Nephron progenitor cell (in vitro differentiated cells): ENCODE data around the gene FAM234B.

Source experiments
- DNase-seq: peaks from one replicate; pipeline ENCODE4 v3.0.0; 2021
- H3K27ac Mint-ChIP-seq: 2 replicates; pipeline ENCODE4 v1.8.0; 2021; ENCODE audit warnings: mild to moderate bottlenecking, moderate library complexity, mixed read lengths
- H3K27me3 Mint-ChIP-seq: 2 replicates; pipeline ENCODE4 v1.8.0; 2021; ENCODE audit warnings: mild to moderate bottlenecking, low read depth, mixed read lengths; ENCODE audit not compliant: poor library complexity
- H3K36me3 Mint-ChIP-seq: 2 replicates; pipeline ENCODE4 v1.8.0; 2021; ENCODE audit warnings: low read depth, mixed read lengths
- H3K4me1 Mint-ChIP-seq: 2 replicates; pipeline ENCODE4 v1.8.0; 2021; ENCODE audit warnings: mixed read lengths
- H3K4me3 Mint-ChIP-seq: 2 replicates; pipeline ENCODE4 v1.8.0; 2021; ENCODE audit warnings: mild to moderate bottlenecking, moderate library complexity, mixed read lengths
- H3K9me3 Mint-ChIP-seq: 2 replicates; pipeline ENCODE4 v1.8.0; 2021; ENCODE audit warnings: mild to moderate bottlenecking, moderate library complexity, mixed read lengths
- TF ChIP-seq, protein P1 (sequence below): fragments of 200-600 bp; sonication (generic); IDR thresholded peaks from 2 replicates; pipeline ENCODE4 v1.5.0; 2021; ENCODE audit warnings: antibody characterized with exemption

Gene FAM234B

GRCh38 chr12:13027032-13027431, 17.1 kb upstream of the FAM234B start:
- Mint-ChIP-seq H3K36me3 (no peaks in the 10 kb centered on the region), H3K27ac (no peak overlapping the region), H3K4me1 (peaks cover 7% of the 10 kb centered on the region), H3K4me3 (no peak overlapping the region), H3K27me3 (no peaks in the 10 kb centered on the region), H3K9me3 (no peaks in the 10 kb centered on the region)
- DNase-seq, result no peak
- TF ChIP-seq, protein P1, sequence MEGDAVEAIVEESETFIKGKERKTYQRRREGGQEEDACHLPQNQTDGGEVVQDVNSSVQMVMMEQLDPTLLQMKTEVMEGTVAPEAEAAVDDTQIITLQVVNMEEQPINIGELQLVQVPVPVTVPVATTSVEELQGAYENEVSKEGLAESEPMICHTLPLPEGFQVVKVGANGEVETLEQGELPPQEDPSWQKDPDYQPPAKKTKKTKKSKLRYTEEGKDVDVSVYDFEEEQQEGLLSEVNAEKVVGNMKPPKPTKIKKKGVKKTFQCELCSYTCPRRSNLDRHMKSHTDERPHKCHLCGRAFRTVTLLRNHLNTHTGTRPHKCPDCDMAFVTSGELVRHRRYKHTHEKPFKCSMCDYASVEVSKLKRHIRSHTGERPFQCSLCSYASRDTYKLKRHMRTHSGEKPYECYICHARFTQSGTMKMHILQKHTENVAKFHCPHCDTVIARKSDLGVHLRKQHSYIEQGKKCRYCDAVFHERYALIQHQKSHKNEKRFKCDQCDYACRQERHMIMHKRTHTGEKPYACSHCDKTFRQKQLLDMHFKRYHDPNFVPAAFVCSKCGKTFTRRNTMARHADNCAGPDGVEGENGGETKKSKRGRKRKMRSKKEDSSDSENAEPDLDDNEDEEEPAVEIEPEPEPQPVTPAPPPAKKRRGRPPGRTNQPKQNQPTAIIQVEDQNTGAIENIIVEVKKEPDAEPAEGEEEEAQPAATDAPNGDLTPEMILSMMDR, result no peak

DNA sequence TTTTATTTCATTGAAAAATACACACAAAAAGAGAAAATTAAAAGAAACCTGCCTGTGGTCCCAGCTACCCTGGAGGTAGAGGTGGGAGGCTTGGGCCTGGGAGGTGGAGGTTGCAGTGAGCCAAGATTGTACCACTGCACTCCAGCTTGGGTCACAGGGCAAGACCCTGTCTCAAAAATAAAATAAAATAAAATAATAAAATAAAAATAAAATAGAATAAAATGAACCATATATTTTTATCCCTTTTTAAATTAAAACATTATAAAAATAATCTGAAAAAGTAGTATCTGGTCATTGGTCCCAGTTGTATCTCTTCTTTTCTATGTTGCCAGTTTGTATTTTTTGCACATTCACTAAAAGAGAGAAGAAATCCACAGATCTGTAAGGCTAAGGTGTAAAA, 16.7 kb upstream of the FAM234B start:
- no peaks in the 10 kb centered on the region for H3K36me3 Mint-ChIP-seq
- H3K9me3 Mint-ChIP-seq, result no peaks in the 10 kb centered on the region
- no peak for DNase-seq
- H3K27ac Mint-ChIP-seq, result no peak overlapping the region
- no peaks in the 10 kb centered on the region for H3K27me3 Mint-ChIP-seq
- H3K4me1 Mint-ChIP-seq, result peaks cover 7% of the 10 kb centered on the region
- no peak overlapping the region for H3K4me3 Mint-ChIP-seq
- TF ChIP-seq, protein P1, result no peak

- H3K4me3 Mint-ChIP-seq, result no peak overlapping the region
- H3K27ac Mint-ChIP-seq, result no peak overlapping the region
- no peaks in the 10 kb centered on the region for H3K36me3 Mint-ChIP-seq
- H3K4me1 Mint-ChIP-seq, result peaks cover 7% of the 10 kb centered on the region
- no peaks in the 10 kb centered on the region for H3K27me3 Mint-ChIP-seq
- no peak for DNase-seq
- H3K9me3 Mint-ChIP-seq, result no peaks in the 10 kb centered on the region
- TF ChIP-seq, protein P1, result no peak
Observed at GRCh38 chr12:13028825-13029570, 15.2 kb upstream of the FAM234B start.

- no peaks in the 10 kb centered on the region for H3K36me3 Mint-ChIP-seq
- peaks cover 8% of the 10 kb centered on the region for H3K4me1 Mint-ChIP-seq
- H3K27me3 Mint-ChIP-seq, result no peaks in the 10 kb centered on the region
- H3K27ac Mint-ChIP-seq, result no peak overlapping the region
- no peaks in the 10 kb centered on the region for H3K9me3 Mint-ChIP-seq
- TF ChIP-seq, protein P1, result no peak
- no peak overlapping the region for H3K4me3 Mint-ChIP-seq
- DNase-seq, result no peak
Observed at GRCh38 chr12:13030541-13031291, 13.5 kb upstream of the FAM234B start.

DNA sequence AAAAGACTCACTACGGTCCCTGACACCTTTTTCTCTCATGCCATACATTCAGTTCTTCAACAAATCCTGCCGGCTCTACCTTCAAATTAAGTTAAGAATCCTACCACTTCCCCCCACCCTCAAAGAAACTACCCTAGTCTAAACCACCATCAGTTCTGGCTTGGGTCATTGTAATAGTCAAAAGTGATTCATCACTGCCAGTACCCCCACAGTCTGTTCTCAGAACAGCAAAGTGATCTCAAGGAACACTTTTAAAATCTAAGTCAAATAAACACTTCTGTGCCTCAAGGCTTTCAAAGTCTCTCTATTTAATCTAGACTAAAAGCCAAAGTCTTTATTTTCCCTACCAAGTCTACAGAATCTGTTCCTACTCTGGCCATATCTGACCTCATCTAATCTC, 12.0 kb upstream of the FAM234B start:
- Mint-ChIP-seq H3K36me3 (no peaks in the 10 kb centered on the region), H3K9me3 (no peaks in the 10 kb centered on the region), H3K27me3 (no peaks in the 10 kb centered on the region), H3K4me1 (peaks cover 22% of the 10 kb centered on the region), H3K4me3 (no peak overlapping the region), H3K27ac (no peak overlapping the region)
- TF ChIP-seq, protein P1, result no peak
- DNase-seq, result no peak
